Activated CD8-positive, alpha-beta memory T cell treated with anti-CD3 and anti-CD28 coated beads, Interleukin-2, amount 50 U/mL, for 48 hours (primary cell): ENCODE measurements around the gene LAIR1.

Experiments
- DNase-seq: peaks from one replicate; pipeline ENCODE4 v3.0.0-alpha.2; 2020

The LAIR1 gene

GRCh38 chr19:54312436-54313377 lies 52.0 kb downstream of the LAIR1 start, which contains the start of gene LILRA5:
TSS of gene LILRA5 (minus strand) at chr19:54313166. CDS start at chr19:54313019, 147 bp downstream.
- DNase-seq = peak; percentile 50

DNA sequence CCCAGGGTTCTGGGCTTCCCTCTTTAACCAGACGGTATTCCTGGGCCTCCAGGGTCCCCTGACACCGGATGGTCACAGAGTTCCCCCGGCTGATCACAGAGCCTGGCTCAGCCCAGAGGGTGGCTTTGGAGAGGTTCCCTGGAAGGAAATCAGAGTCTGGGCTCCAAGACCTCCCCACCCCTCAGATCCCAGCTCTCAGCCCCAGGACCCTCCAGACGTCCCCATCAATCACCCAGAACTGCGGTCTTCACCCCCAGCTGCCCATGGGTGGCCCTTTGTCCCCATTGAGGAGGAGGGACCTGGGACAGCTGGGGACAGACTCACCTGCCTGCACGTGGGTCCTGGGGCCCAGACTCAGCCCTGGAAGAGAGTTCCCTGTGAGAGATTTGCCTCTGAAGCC lies 52.7 kb downstream of the LAIR1 start:
- no peak for DNase-seq

DNA sequence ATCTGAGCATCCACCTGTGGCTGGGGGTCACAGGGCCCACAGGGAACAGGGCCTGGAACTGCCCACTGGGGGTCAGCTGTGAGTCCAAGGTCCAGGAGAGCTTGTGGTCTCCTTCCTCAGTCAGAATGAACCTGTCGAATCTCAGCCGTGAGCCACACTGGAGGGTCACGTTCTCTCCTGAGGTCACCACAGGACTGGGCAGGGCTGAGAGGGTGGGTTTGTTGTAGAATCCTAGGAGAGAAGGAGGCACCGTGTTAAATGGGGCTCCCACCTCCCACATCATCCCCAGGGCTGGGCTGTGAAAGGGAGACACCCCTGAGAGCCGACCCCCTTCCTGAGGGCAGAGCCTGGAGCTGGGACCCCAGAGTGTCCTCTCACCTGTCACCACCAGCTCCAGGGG lies 53.2 kb downstream of the LAIR1 start:
- peak; percentile 28 for DNase-seq

GRCh38 chr19:54310543-54310942 lies 54.2 kb downstream of the LAIR1 start:
- no peak for DNase-seq

DNA sequence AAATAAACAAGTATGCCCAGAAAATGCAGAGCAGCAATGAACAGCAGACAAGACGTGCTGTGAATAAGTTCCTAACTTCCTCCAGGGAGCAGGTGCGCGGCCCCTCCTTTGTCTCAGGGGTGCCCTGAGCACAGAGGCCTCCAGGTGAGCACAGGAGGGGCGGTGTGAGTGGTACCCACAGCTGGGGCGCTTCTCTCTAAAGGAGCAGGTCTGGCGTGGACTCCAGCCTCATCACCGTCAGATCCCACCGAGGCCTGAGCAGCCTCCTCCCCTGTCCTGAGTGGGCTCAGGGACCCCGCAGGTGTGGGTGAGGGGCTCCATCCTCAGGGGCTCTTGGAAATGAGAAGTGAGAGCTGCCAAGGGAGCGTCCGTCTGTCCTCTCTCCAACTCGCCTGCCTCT lies 54.9 kb downstream of the LAIR1 start:
- no peak for DNase-seq

GRCh38 chr19:54307389-54308020 lies 57.2 kb downstream of the LAIR1 start:
- DNase-seq = no peak

DNA sequence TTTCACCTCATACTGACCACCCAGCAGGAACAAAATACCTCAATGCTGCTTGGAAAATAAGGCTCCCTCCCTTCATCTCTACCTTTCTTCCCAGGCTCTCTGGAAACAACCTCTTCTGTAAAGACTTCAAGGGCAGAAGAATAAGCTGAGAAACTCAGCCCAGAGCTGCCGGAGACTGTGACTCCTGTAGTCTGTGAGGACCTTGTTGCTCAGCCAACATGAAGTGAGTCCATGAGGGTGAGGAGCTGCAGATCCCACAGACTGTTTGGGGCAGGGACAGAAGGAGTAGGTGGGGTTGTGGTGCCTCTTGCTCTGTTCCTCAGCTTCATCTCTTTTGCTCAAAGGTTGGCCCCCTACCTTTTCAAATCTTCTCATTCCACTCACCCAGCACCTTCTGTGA lies 59.6 kb downstream of the LAIR1 start:
- DNase-seq = no peak

GRCh38 chr19:54302257-54302656 lies 62.5 kb downstream of the LAIR1 start:
- DNase-seq = no peak
